GM10847 (cell line): ENCODE measurements around the gene FAM13A.

ENCODE experiments used
- POLR2A ChIP-seq: IDR thresholded peaks from 2 replicates; pipeline ENCODE4 v1.6.1; 2011; ENCODE audit not compliant: insufficient read length; ENCODE audit errors: extremely low read depth

FAM13A gene

DNA sequence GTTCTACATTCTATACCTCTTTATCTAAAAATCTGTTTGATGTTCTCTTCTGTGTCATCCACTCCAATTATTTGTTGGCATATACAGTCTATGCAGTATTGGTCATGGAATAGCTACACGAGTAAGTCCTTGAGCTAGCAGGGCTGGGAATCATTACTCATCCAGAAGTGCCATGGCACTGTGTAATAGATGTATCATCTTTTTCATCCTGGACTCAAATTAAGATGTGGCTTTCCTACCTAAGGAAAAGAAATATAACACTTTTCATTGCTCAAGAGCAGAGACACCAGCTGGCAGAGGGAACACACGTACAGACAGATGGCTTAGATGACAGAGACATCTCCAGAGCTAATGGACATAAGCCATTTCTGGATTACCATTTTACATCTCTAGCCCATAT lies 159.8 kb downstream of the FAM13A start:
- TF ChIP-seq POLR2A, result no peak

GRCh38 chr4:88893961-88894360 lies 163.0 kb downstream of the FAM13A start:
- TF ChIP-seq POLR2A, result no peak

GRCh38 chr4:88892646-88893045 lies 164.3 kb downstream of the FAM13A start:
- TF ChIP-seq POLR2A, result no peak

- TF ChIP-seq POLR2A, result no peak
Measured at GRCh38 chr4:88891636-88892035, 165.3 kb downstream of the FAM13A start.

- TF ChIP-seq POLR2A, result no peak
Measured at GRCh38 chr4:88881227-88881569, 175.8 kb downstream of the FAM13A start.

GRCh38 chr4:88880501-88881226 lies 176.3 kb downstream of the FAM13A start:
- TF ChIP-seq POLR2A, result no peak

GRCh38 chr4:88879991-88880390 lies 177.0 kb downstream of the FAM13A start:
- no peak for TF ChIP-seq POLR2A

GRCh38 chr4:88878642-88879041 lies 178.3 kb downstream of the FAM13A start:
- TF ChIP-seq POLR2A, result no peak

- TF ChIP-seq POLR2A, result no peak
Measured at GRCh38 chr4:88870428-88870827, 186.6 kb downstream of the FAM13A start.

DNA sequence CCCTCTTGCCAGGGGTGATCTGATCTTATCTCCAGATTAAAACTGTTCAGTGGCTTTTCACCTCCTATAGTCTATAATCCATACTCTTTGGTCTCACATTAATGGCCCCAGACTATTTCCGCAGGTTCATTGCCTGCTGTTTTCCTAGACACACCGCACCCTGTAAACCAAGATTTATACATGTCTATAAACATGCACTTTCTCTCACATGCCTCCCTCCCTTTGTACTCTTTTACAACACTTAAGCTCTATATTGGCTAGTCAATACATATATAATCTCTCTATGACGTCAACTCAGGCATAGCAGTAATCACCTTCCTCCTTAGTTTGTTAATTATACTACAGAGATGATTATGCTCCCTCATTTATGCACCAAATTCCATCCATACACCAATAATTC lies 188.5 kb downstream of the FAM13A start:
- no peak for TF ChIP-seq POLR2A

GRCh38 chr4:88866862-88867550 lies 190.0 kb downstream of the FAM13A start:
- TF ChIP-seq POLR2A, result no peak

- TF ChIP-seq POLR2A, result no peak
Measured at GRCh38 chr4:88865466-88865865, 191.5 kb downstream of the FAM13A start.

DNA sequence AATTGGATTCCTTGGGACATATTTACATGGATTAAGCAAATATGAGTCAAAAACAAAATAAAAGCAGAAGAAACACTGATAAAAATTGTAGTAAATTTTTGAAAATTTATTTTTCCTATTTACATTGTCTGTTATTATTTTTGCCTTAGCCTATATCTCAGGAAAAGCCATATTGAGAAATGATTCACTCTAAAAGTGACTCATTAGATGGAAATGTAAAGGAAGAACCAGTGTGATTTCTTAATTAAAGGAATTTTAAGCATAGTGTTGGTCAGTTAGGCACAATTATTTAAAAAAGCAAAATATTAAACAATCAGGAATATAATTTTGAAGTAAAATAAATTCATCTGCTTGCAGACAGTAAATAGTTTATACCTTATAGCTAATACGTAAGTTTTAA lies 191.9 kb downstream of the FAM13A start:
- TF ChIP-seq POLR2A, result no peak

- TF ChIP-seq POLR2A, result no peak
Measured at GRCh38 chr4:88860586-88860985, 196.4 kb downstream of the FAM13A start.

DNA sequence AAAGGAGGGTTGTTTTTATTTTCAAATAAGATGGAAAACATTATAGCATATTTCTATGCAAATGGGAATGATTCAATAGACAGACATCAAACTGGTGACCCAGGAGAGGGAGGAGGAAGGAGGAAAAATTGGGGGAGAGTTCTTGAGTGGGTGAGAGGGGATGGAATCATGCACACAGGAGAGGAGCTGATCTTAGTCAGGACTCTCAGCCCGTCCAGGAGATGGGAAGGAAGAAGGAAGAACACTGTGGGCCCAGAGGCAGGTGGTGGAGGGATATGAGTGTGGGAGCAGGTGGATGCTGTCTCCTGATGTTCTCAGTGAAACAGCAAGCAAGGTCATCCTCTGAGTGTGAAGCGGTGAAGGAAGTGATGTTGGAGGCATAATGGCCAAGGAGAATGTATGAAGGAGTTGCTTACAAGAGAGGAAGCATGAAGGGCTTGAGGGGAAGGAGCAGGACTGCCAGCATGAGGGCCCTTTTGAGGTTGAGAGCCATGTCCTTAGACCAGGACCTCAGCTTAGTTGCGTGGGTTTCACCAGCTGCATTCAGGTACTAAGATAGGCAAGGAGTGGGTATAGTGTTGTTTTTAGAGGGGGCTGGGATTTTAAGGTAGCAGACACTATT lies 197.7 kb downstream of the FAM13A start:
- TF ChIP-seq POLR2A, result no peak

DNA sequence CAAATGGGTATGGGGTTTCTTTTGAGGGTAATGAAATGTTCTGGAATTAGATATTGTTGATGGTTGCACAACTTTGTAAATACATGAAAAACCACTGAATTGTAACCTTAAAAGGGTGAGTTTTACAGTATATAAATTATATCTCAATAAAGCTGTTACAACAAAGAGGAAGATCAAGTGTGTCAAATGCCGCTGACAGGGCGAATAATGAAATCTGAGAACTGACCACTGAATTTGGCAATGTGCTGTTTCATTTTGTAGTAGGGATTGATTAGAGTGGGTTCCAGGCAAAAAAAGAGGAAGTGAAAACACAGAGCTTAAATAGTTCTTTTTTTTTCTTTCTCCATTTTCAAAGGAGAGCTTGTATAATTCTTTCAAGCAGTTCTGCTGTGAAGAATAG lies 198.2 kb downstream of the FAM13A start:
- no peak for TF ChIP-seq POLR2A
